Measurements from ENCODE around the gene ZNF79. TPM values are rescaled to one million over a fixed set of nuclear protein-coding genes. Genes with fewer than 3 reads are reported as not detected.

Gene ZNF79
- total and polyA plus RNA-seq, 2 of the 8 experiments (the other 6 are each of a cell fraction or from before 2014, with no cell fraction given) = 2.4 to 7.4 TPM

GRCh38 chr9:127415141-127415540, 9.0 kb upstream of the ZNF79 start:
- DNase-seq (ENCODE audit: low read depth in 1 of 2, low spot score in 2 of 2) = no peak
- no peaks in the 10 kb centered on the region for H3K9me3 ChIP-seq (ENCODE audit: insufficient read depth in 2 of 2, low read depth in 1 of 2, low read length in 1 of 2)
- TF ChIP-seq KDM4A (IDR thresholded peaks at IDR 0.05; ENCODE audit: low read depth, low read length, severe bottlenecking) (no peak), POLR2AphosphoS5 (IDR thresholded peaks at IDR 0.05; ENCODE audit: low read depth, low read length) (no peak), EZH2 (IDR thresholded peaks at IDR 0.05; ENCODE audit: low read depth, low read length, severe bottlenecking) (no peak), NANOG (IDR thresholded peaks at IDR 0.05; ENCODE audit: insufficient read depth, low read depth, low read length, poor library complexity, severe bottlenecking) (no peak), BACH1 (IDR thresholded peaks at IDR 0.05; ENCODE audit: low read length) (no peak), TCF12 (IDR thresholded peaks at IDR 0.05; ENCODE audit: low read depth, low read length) (no peak), SIRT6 (IDR thresholded peaks at IDR 0.05; ENCODE audit: low read length) (no peak), CTBP2 (IDR thresholded peaks at IDR 0.05; ENCODE audit: borderline replicate concordance, insufficient read depth, insufficient read length, low read length) (no peak), MAX (IDR thresholded peaks at IDR 0.05) (no peak), GTF2F1 (IDR thresholded peaks at IDR 0.05; ENCODE audit: borderline replicate concordance, low read depth, low read length) (no peak), BRCA1 (IDR thresholded peaks at IDR 0.05; ENCODE audit: low read depth, low read length) (no peak), SIX5 (IDR thresholded peaks at IDR 0.05; ENCODE audit: low read depth, low read length) (no peak), JUND (IDR thresholded peaks at IDR 0.05; ENCODE audit: low read length) (no peak), EGR1 (IDR thresholded peaks at IDR 0.05; ENCODE audit: borderline replicate concordance, low read depth, low read length) (no peak), SP4 (IDR thresholded peaks at IDR 0.05; ENCODE audit: low read length) (no peak)

More at GRCh38 chr9:127415141-127415540, 9.0 kb upstream of the ZNF79 start:
- Histone ChIP-seq H2BK5ac (ENCODE audit: low read depth, low read length) (no peak overlapping the region), H4K91ac (replicated peaks; ENCODE audit: insufficient read length, low read length) (no peak overlapping the region), H3K23me2 (ENCODE audit: low read depth, low read length) (0 out of 2 replicates have a peak, but pooled peaks cover 2% of the 10 kb centered on the region), H2BK120ac (replicated peaks; ENCODE audit: low read depth, low read length) (no peak overlapping the region), H3K4me1 (replicated peaks in 1 of 4; ENCODE audit: control insufficient read depth in 3 of 4, insufficient read depth in 4 of 4, low read length in 3 of 4) (peaks cover 0 to 2% (median 2%) of the 10 kb centered on the region in 4 experiments; a peak in 5 of 7 replicates), H3K79me2 (ENCODE audit: control insufficient read depth in 1 of 2, insufficient read depth in 2 of 2, low read length in 2 of 2) (no peaks in the 10 kb centered on the region), H4K5ac (ENCODE audit: insufficient read length, low read depth, low read length) (no peak overlapping the region), H3K4me2 (ENCODE audit: insufficient read depth in 1 of 2, low read depth in 2 of 2, low read length in 2 of 2) (no peak overlapping the region), H3K18ac (ENCODE audit: extremely low read depth, low read length) (no peak overlapping the region), H3K9ac (replicated peaks in 1 of 4; ENCODE audit: extremely low read depth in 1 of 4, low read depth in 3 of 4, low read length in 3 of 4) (no peak overlapping the region), H2AFZ (ENCODE audit: low read length) (no peak overlapping the region), H2BK15ac (ENCODE audit: low read length) (no peak overlapping the region), H3K27me3 (replicated peaks in 1 of 4; ENCODE audit: control insufficient read depth in 3 of 4, extremely low read depth in 1 of 4, insufficient read depth in 3 of 4, low read length in 3 of 4) (no peaks in the 10 kb centered on the region), H3K14ac (ENCODE audit: insufficient read length) (no peak overlapping the region), H4K20me1 (replicated peaks in 1 of 2; ENCODE audit: control insufficient read depth in 1 of 2, insufficient read depth in 2 of 2, low read length in 2 of 2) (peaks cover 2 to 4% of the 10 kb centered on the region in 2 experiments), H3K4ac (replicated peaks; ENCODE audit: insufficient read length, low read depth, low read length) (no peak overlapping the region), H3K56ac (replicated peaks; ENCODE audit: insufficient read length, low read depth, low read length) (no peak overlapping the region), H3K23ac (ENCODE audit: insufficient read length) (no peak overlapping the region), H2BK20ac (ENCODE audit: low read length) (no peak overlapping the region), H3K27ac (ENCODE audit: low read depth, low read length) (no peak overlapping the region), H3K4me3 (ENCODE audit: extremely low read depth in 1 of 4, insufficient read depth in 2 of 4, low read depth in 3 of 4, low read length in 4 of 4) (no peak overlapping the region), H3K79me1 (ENCODE audit: low read depth, low read length) (peaks cover 2% of the 10 kb centered on the region; the same call in 1 of the 2 replicates), H2BK12ac (ENCODE audit: low read depth, low read length) (no peak overlapping the region), H2AK5ac (ENCODE audit: low read depth, low read length) (no peak overlapping the region), H4K8ac (ENCODE audit: extremely low read depth, insufficient read depth, low read length) (no peak overlapping the region), H3K36me3 (ENCODE audit: control insufficient read depth in 2 of 4, insufficient read depth in 4 of 4, low read length in 3 of 4) (no peaks in the 10 kb centered on the region)
- POLR2A ChIA-PET (ENCODE audit: partially characterized antibody) = interaction anchor here (1.2 to 1.9 kb wide), 4 partner anchors 9 to 29 kb away, joined by 3 to 8 read pairs (median 4); partner anchors contain the start of gene ZNF79
- no peak for FAIRE-seq
- CTCF ChIA-PET (ENCODE audit: partially characterized antibody) = interaction anchor here (0.7 to 1.2 kb wide), 2 partner anchors 59 to 483 kb away, joined by 3 read pairs; no protein-coding TSS in a partner anchor
- WGBS, 2 experiments (ENCODE audit: extremely low coverage in 1 of 2, insufficient coverage in 1 of 2, insufficient read length in 1 of 2, insufficient replicate concordance in 2 of 2, low coverage in 1 of 2, low lambda C conversion rate in 2 of 2, missing lambda C conversion rate in 1 of 2) = 94% methylated on average over 4 of the region's 4 CpGs; no CpG with 5 or more reads in 1 of the 2 experiments

Measured in H1 (cell line).